Muscle of leg (tissue), 11 donors: Measurements from ENCODE around the gene ARHGAP20. TPM values are rescaled to one million over a fixed set of nuclear protein-coding genes. Genes with fewer than 3 reads are reported as not detected.

ENCODE experiments used
- DNase-seq: peaks from one replicate; pipeline ENCODE4 v3.0.0; 2013
- H3K27ac ChIP-seq: one replicate; pipeline ENCODE4 v1.5.1; 2013; ENCODE audit warnings: mild to moderate bottlenecking, low read length, control low read depth
- H3K27me3 ChIP-seq: one replicate; pipeline ENCODE4 v1.6.1; 2013; ENCODE audit warnings: low read length; ENCODE audit not compliant: control insufficient read depth, insufficient read depth
- H3K36me3 ChIP-seq: one replicate; pipeline ENCODE4 v1.6.1; 2013; ENCODE audit warnings: low read length; ENCODE audit not compliant: control insufficient read depth, insufficient read depth
- H3K4me1 ChIP-seq: one replicate; pipeline ENCODE4 v1.6.1; 2013; ENCODE audit warnings: low read length; ENCODE audit not compliant: control insufficient read depth, insufficient read depth
- H3K4me3 ChIP-seq: one replicate; pipeline ENCODE4 v1.5.1; 2013; ENCODE audit warnings: low read length, control low read depth
- H3K9me3 ChIP-seq: replicated peaks from 2 replicates; pipeline ENCODE4 v1.6.1; 2013; ENCODE audit warnings: low read depth, low read length; ENCODE audit not compliant: control insufficient read depth
- WGBS: methylation state at CpG from one replicate; pipeline ENCODE4 v1.1.5; 2013; ENCODE audit warnings: missing lambda C conversion rate; ENCODE audit not compliant: insufficient coverage; 5-methylcytosine and 5-hydroxymethylcytosine counted together
- polyA plus RNA-seq, 8 donors: library from polyadenylated mRNA; unstranded; fragments of 120-200 nt; gene quantifications; one replicate each; pipeline versions ENCODE4 v1.2.1 to v1.2.3, GENCODE V29; 2013; ENCODE audit warnings: inconsistent platforms in 1 of 8, low replicate concordance in 1 of 8; ENCODE audit not compliant: insufficient read length in 8 of 8, insufficient read depth in 1 of 8
- total RNA-seq: library from RNA; stranded (reverse); fragments of 120-200 nt; gene quantifications from one replicate; pipeline ENCODE4 v1.2.4, GENCODE V29; 2013

Gene ARHGAP20
- total and polyA plus RNA-seq, 9 donors: 6.6 to 9.0 (median 8.2) TPM

DNA sequence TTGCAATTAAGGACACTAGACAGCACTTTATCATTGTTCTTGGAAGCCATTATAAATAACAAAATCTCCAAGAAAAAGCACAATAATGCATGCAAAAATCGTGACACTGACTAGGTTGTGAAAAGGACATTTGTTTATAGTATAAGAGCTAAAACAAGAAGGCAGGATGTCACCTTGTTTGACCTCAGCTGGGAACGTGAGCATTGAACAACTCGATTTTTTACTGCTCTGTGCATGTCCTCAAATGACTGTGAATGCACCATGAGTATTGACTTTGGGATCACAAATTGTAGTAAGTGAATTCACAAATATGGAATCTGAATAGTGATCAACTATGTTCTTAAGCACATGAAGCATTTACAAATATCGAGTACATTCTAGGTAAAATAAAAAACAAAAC is 35.3 kb upstream of the ARHGAP20 start:
- Histone ChIP-seq H3K27ac (no peak overlapping the region), H3K4me1 (no peaks in the 10 kb centered on the region), H3K4me3 (no peak overlapping the region), H3K36me3 (no peaks in the 10 kb centered on the region), H3K27me3 (no peaks in the 10 kb centered on the region), H3K9me3 (no peaks in the 10 kb centered on the region)
- WGBS: 17% methylated on average over 2 of the region's 4 CpGs
- no peak for DNase-seq

DNA sequence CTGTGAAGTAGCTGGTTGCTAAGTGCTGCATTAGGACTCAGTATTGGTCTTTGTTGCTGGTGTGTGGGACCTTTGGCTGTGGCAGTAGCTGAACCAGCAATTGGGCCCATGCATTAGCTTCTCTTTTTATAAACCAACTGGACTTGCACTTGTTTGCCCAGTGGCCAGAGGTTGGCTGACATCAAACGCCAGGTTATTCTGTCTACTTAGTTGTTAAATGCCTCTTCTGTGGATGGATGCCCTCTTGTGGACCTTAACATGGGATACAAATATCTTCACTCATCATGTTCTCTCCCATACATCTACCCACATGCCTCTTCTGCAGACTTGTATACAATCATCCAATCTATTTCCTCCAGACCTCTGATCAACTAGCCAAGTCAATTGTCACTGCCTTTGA is 26.4 kb upstream of the ARHGAP20 start:
- Histone ChIP-seq H3K27me3 (no peaks in the 10 kb centered on the region), H3K27ac (no peak overlapping the region), H3K4me3 (no peak overlapping the region), H3K4me1 (no peaks in the 10 kb centered on the region), H3K36me3 (no peaks in the 10 kb centered on the region), H3K9me3 (no peaks in the 10 kb centered on the region)
- WGBS: no CpG with 5 or more reads among the region's 1 CpG
- no peak for DNase-seq

DNA sequence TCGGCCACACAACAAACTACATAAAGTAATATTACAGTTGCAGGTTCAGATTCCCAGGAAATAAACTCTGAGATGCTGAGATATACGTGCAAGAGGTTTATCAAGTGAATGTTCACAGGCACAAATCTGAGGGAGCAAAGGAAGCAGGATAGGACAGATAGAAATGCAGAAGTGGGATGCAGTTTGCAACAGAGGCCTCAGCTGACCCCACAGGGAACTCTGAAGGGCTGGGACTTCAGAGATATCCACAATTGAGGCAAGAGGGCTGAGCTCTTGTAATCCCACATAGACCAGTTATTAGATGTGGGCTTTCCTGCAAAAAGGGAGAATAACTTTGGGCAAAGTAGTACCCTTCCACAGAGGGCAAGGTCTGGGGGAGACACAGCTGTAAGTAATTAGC is 25.4 kb upstream of the ARHGAP20 start:
- WGBS: 82% methylated on average over 1 of the region's 2 CpGs
- no peak overlapping the region for H3K4me3 ChIP-seq
- H3K36me3 ChIP-seq: no peaks in the 10 kb centered on the region

DNA sequence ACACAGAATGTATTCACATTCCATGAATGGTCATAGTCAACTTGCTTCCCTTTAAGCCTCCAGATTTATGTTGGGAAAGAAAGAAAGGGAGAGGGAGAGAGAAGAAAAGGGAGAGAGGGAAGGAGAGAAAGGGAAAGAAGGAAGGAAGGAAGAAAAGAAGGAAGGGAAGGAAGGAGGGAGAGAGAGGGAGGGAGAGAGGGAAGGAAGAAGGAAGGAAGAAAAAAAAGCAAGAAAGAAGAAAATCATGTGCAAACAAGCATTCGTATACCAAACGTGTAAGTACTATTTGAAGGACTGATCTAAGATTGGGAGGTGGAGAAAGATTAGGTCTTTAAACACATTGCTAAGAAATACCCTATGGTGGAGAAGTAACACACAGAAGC is 23.9 kb upstream of the ARHGAP20 start:
- H3K9me3 ChIP-seq: no peaks in the 10 kb centered on the region
- H3K4me1 ChIP-seq: no peaks in the 10 kb centered on the region
- no peaks in the 10 kb centered on the region for H3K27me3 ChIP-seq
- no peaks in the 10 kb centered on the region for H3K36me3 ChIP-seq
- H3K4me3 ChIP-seq: no peak overlapping the region
- no peak overlapping the region for H3K27ac ChIP-seq
- DNase-seq: no peak
- WGBS: 100% methylated on average over 1 of the region's 2 CpGs

More for the DNA sequence above, 25.4 kb upstream of the ARHGAP20 start:
- no peak for DNase-seq
- no peak overlapping the region for H3K27ac ChIP-seq
- H3K9me3 ChIP-seq: no peaks in the 10 kb centered on the region
- H3K4me1 ChIP-seq: no peaks in the 10 kb centered on the region
- no peaks in the 10 kb centered on the region for H3K27me3 ChIP-seq

DNA sequence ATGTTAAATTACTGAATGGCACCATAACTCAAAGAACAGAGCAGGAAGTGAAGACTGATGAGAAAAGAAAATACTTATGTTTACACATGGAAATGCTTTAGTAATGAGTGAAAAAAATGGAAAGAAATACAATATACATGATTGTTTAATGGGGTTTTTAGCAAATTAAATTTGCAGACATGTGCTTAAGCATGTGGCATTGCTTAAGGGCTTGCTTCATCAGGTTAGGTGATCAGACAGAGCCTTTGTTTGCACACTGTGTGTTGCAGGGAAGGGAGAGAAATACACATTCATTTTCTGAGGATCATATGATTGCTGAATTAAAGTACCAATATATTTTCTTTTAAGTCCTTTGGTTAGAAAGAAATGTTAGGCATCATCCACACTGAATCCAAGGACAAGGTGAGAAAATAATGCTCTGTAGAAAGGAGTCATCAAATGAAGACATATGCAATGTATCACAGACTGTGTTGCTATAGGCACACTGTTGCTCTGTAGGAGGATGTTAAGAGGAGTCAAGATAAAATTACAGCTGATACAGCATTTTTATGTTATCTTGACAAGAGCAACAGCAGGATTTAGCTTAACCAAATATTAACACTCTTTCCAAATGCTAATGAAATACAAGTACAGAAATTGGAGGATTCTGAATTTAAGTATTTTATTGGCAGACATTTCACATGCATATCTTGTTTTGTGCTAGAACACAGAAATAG is 23.4 kb upstream of the ARHGAP20 start:
- Histone ChIP-seq H3K4me3 (no peak overlapping the region), H3K27me3 (no peaks in the 10 kb centered on the region), H3K9me3 (no peaks in the 10 kb centered on the region), H3K27ac (no peak overlapping the region), H3K4me1 (no peaks in the 10 kb centered on the region), H3K36me3 (no peaks in the 10 kb centered on the region)
- no peak for DNase-seq

DNA sequence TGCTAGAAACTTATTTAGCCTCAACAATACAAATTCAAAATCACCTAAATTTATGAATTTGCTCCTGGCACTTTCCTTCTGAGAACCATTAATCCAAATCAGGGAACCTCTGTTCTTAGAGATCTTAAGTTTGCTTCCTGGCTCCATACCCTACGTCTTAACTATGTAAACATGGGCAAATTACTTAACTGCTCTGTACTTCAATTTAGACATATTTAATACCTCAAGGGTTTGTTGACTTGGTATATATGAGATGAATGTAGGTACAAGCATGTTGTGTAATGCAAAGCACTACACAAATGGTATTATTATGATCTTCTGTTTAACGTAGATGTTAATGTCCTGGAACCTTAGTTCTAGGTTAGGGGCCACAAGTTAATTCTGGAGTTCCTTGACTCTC is 22.6 kb upstream of the ARHGAP20 start:
- DNase-seq: no peak
- H3K27ac ChIP-seq: no peak overlapping the region
- H3K27me3 ChIP-seq: no peaks in the 10 kb centered on the region
- H3K4me3 ChIP-seq: no peak overlapping the region
- H3K9me3 ChIP-seq: no peaks in the 10 kb centered on the region
- no peaks in the 10 kb centered on the region for H3K4me1 ChIP-seq
- no peaks in the 10 kb centered on the region for H3K36me3 ChIP-seq
- 86% methylated on average over 1 of the region's 2 CpGs for WGBS

DNA sequence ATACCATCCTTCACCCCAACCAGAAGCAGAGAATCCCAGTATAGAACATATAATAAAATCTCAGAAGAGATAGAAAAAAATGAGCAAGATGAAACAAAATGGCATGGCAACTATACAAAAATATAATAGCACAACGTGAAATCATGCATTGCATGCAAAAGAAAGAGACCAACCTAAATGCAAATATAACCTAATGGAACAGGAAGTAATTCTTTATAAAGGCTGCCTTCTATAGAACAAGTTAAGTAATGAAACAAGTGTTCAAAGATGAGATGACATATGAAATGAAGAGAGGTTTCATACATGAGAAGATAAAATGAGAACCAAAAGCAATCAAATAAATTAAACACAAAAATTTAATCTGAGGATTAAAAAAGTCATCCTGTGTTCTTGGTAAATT is 18.5 kb upstream of the ARHGAP20 start:
- WGBS: no CpG with 5 or more reads among the region's 1 CpG

DNA sequence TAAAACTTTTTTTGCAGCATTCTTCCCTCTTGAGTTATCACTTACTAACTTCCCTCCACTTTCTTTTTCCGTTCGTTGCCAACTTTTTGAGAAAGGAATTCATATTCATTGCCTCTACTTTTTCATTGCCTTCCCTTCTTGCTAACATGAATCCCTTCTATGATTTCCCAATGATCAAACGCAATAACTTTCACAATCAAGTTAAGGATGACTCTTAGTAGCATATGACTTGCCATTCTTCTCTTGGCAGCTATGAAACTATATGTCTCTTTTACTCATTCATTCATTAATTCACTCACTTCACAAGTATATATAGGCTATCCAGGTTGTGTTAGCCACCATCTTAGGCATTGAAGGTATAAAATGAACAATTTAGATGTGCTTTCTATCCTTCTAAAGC is 16.6 kb upstream of the ARHGAP20 start:
- no peaks in the 10 kb centered on the region for H3K27me3 ChIP-seq
- DNase-seq: no peak
- H3K27ac ChIP-seq: no peak overlapping the region
- WGBS: 86% methylated on average over 2 of the region's 3 CpGs
- H3K9me3 ChIP-seq: no peaks in the 10 kb centered on the region
- H3K36me3 ChIP-seq: no peaks in the 10 kb centered on the region
- no peak overlapping the region for H3K4me3 ChIP-seq
- H3K4me1 ChIP-seq: no peaks in the 10 kb centered on the region

More for the DNA sequence above, 18.5 kb upstream of the ARHGAP20 start:
- H3K9me3 ChIP-seq: no peaks in the 10 kb centered on the region
- no peaks in the 10 kb centered on the region for H3K4me1 ChIP-seq
- H3K4me3 ChIP-seq: no peak overlapping the region
- no peak overlapping the region for H3K27ac ChIP-seq
- no peak for DNase-seq
- H3K36me3 ChIP-seq: no peaks in the 10 kb centered on the region
- H3K27me3 ChIP-seq: no peaks in the 10 kb centered on the region

DNA sequence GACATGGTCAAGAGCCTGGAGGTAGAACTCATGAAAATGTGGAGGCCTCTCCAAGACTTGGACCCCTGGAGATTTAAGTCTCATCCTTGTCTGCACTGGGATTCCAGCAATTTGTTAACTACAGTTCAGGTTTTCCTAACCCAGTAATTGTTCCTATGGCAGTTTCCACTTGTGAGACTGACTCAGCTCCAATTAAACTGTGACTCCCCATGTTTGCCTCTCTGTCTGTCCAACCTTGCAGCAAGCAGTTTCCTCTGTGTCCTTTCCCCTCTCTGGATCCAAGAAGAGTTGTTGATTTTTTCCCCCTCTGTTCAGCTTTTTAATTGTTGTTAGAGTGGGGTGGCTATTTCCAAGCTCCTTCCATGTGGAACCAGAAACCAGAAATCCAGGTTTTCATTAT is 16.2 kb upstream of the ARHGAP20 start:
- no peaks in the 10 kb centered on the region for H3K9me3 ChIP-seq
- no peak overlapping the region for H3K27ac ChIP-seq
- H3K4me1 ChIP-seq: no peaks in the 10 kb centered on the region
- no peak for DNase-seq
- no peaks in the 10 kb centered on the region for H3K27me3 ChIP-seq
- no peak overlapping the region for H3K4me3 ChIP-seq
- H3K36me3 ChIP-seq: no peaks in the 10 kb centered on the region

DNA sequence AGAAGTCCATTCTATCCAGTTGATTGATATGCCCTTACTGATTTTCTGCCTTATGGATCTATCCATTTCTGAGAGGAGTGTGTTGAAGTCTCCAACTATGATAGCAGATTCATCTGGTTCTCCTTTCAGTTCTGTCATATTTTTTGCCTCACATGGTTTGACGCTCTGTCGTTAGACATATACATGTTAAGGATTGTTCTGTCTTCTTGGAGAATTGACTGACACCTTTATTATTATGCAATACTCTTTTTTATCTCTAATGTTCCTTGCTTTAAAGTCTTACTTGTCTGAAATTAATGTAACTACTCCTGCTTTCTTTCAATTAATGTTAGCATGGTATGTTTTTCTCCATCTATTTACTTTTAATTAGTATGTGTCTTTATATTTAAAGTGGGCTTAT is 12.1 kb upstream of the ARHGAP20 start:
- Histone ChIP-seq H3K4me1 (no peaks in the 10 kb centered on the region), H3K36me3 (no peaks in the 10 kb centered on the region), H3K27ac (no peak overlapping the region), H3K9me3 (no peaks in the 10 kb centered on the region), H3K4me3 (no peak overlapping the region), H3K27me3 (no peaks in the 10 kb centered on the region)
- DNase-seq: no peak
- WGBS: no CpG with 5 or more reads among the region's 2 CpGs
